ENCODE data around the gene TMEM235.
A peak's percentile ranks its signal among the peaks of the same experiment; 100 is the strongest.

TMEM235 gene

GRCh38 chr17:78268951-78269905 lies 37.8 kb downstream of the TMEM235 start (continued):
- TF ChIP-seq ZNF560 (tag by site-specific recombination; IDR thresholded peaks at IDR 0.05; ENCODE audit: borderline replicate concordance) (no peak), ZSCAN16 (tag by site-specific recombination; IDR thresholded peaks at IDR 0.05) (no peak), ZBTB6 (tag by site-specific recombination; IDR thresholded peaks at IDR 0.05) (no peak), ZNF23 (tag by site-specific recombination; IDR thresholded peaks at IDR 0.05; ENCODE audit: borderline replicate concordance) (no peak), ZSCAN5A (tag by site-specific recombination; IDR thresholded peaks at IDR 0.05) (no peak), SCRT2 (tag by site-specific recombination; IDR thresholded peaks at IDR 0.05) (0 out of 2 replicates have a peak, but pooled peaks have one; percentile 17), EGR2 (tag by site-specific recombination; IDR thresholded peaks at IDR 0.05; ENCODE audit: low read depth) (no peak), ZNF169 (tag by site-specific recombination; IDR thresholded peaks at IDR 0.05) (no peak), ZNF76 (tag by site-specific recombination; IDR thresholded peaks at IDR 0.05; ENCODE audit: borderline replicate concordance, low read depth) (no peak; the same call in 1 of the 2 replicates)

- Histone ChIP-seq H3K4me1 (ENCODE audit: control insufficient read depth, insufficient read depth, low read length) (peaks cover 8% of the 10 kb centered on the region; the same call in 1 of the 2 replicates), H3K27ac (ENCODE audit: extremely low read depth, low read depth, low read length) (no peak overlapping the region), H3K36me3 (ENCODE audit: control insufficient read depth in 2 of 2, insufficient read depth in 1 of 2, low read length in 2 of 2) (no peaks in the 10 kb centered on the region), H3K9me3 (ENCODE audit: control insufficient read depth, insufficient read depth, low read depth, low read length) (no peaks in the 10 kb centered on the region), H3K4me3 (ENCODE audit: low read depth, low read length) (no peak overlapping the region)
- TF ChIP-seq ZBTB11 (tag by site-specific recombination; conservative IDR thresholded peaks at IDR 0.05; ENCODE audit: low read depth) (no peak), ZBTB8A (tag by site-specific recombination; IDR thresholded peaks at IDR 0.05) (no peak), YY1 (tag by site-specific recombination; IDR thresholded peaks at IDR 0.05) (no peak), ZNF18 (tag by site-specific recombination; IDR thresholded peaks at IDR 0.05) (0 out of 2 replicates have a peak, but pooled peaks have one; percentile 24), ZFP69B (tag by site-specific recombination; IDR thresholded peaks at IDR 0.05) (0 out of 2 replicates have a peak, but pooled peaks have one; percentile 22), MYNN (tag by site-specific recombination; IDR thresholded peaks at IDR 0.05; ENCODE audit: borderline replicate concordance) (no peak)
- CTCF ChIA-PET: interaction anchor here (0.6 to 3.2 kb wide), 3 partner anchors 19 to 153 kb away, joined by 3 to 22 read pairs (median 4); no protein-coding TSS in a partner anchor
- POLR2A ChIA-PET: interaction anchor here (1.2 kb wide), 1 partner anchor 15 kb away, joined by 5 read pairs; no protein-coding TSS in a partner anchor
Measured at GRCh38 chr17:78269955-78270381, 38.5 kb downstream of the TMEM235 start.

All from HEK293 (cell line).